Measurements from ENCODE around the gene ANXA8.
A peak's percentile ranks its signal among the peaks of the same experiment; 100 is the strongest.
"Not testable (repeated sequence)": the region's sequence is repeated elsewhere in the genome, so short reads cannot be mapped to it uniquely, and the experiment has no call there.

The ANXA8 gene

GRCh38 chr10:47462577-47463358 is 21.1 kb downstream of the ANXA8 start:
- not testable (repeated sequence) for DNase-seq

GRCh38 chr10:47461261-47461687 is 22.6 kb downstream of the ANXA8 start:
- peak in 11 of 56 donors; percentile 7 to 50 (median 24) for DNase-seq

- no peak for DNase-seq
These were observed 25.3 kb downstream of the ANXA8 start for GRCh38 chr10:47458466-47459154.

- no peak for DNase-seq
These were observed 26.1 kb downstream of the ANXA8 start for GRCh38 chr10:47457826-47458225.

GRCh38 chr10:47457528-47457820 is 26.4 kb downstream of the ANXA8 start:
- no peak for DNase-seq

GRCh38 chr10:47456794-47457527 is 27.0 kb downstream of the ANXA8 start:
- no peak for DNase-seq

GRCh38 chr10:47456079-47456785 is 27.7 kb downstream of the ANXA8 start:
- no peak for DNase-seq

GRCh38 chr10:47455350-47456078 is 28.4 kb downstream of the ANXA8 start:
- not testable (repeated sequence) for DNase-seq

- no peak for DNase-seq
These were observed 29.2 kb downstream of the ANXA8 start for GRCh38 chr10:47454780-47455058.

- DNase-seq, result no peak
These were observed 29.7 kb downstream of the ANXA8 start for GRCh38 chr10:47454008-47454779.

- no peak for DNase-seq
These were observed 30.5 kb downstream of the ANXA8 start for GRCh38 chr10:47453141-47454007.

GRCh38 chr10:47452495-47453140 is 31.3 kb downstream of the ANXA8 start:
- DNase-seq, result no peak

GRCh38 chr10:47451998-47452494 is 31.9 kb downstream of the ANXA8 start:
- DNase-seq, result no peak

- DNase-seq, result no peak
These were observed 32.5 kb downstream of the ANXA8 start for GRCh38 chr10:47451273-47451997.

GRCh38 chr10:47450442-47450841 is 33.5 kb downstream of the ANXA8 start:
- DNase-seq, result no peak

- no peak for DNase-seq
These were observed 33.9 kb downstream of the ANXA8 start for GRCh38 chr10:47449979-47450378.

- peak in 16 of 56 donors; percentile 14 to 57 (median 27) for DNase-seq
These were observed 34.6 kb downstream of the ANXA8 start for GRCh38 chr10:47449102-47449978.
